Stimulated activated CD4-positive, alpha-beta T cell treated with anti-CD3 and anti-CD28 coated beads, TNF-alpha, amount 100 ng/mL, for 1 hour (primary cell): ENCODE data around the gene APLP1.
"Not testable (repeated sequence)": the region's sequence is repeated elsewhere in the genome, so short reads cannot be mapped to it uniquely, and the experiment has no call there.

Experiments
- DNase-seq, 3 donors: peaks; one replicate each; pipeline ENCODE4 v3.0.0-alpha.2; 2020; ENCODE audit warnings: low read depth in 3 of 3, low spot score in 1 of 3

The APLP1 gene

DNA sequence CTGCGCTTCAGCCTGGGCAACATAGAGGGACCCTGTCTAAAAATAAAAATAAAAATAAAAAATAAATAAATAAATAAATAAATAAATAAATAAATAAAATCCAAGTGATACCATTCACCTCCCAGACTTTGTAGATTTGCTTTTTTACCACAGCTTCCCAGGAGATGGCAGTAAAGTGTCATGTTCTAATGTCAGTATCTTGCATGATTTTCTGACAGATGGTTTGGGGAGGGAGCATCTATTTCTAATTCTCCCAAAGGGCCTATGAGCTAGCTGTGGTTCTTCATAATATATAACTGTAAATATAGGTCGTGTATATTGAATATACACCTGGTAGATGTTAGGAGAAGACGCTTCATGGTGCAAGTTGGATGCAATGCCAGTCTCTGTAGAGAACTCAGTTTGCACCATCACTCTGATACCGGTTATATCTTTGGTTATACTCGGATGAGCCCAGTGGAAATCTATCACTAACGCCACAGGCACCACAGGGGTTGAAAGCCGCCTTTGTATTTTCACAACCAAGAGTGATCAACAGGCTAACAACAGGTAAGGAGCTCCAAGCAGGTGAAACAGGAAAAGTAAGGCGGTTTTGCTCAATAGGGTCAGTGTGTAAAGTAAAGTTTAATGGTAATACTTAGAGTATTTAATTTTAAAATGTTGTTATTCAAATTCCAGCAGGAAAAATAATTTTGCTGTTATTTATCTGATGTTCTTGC is 13.9 kb downstream of the APLP1 start:
- DNase-seq: no peak

DNA sequence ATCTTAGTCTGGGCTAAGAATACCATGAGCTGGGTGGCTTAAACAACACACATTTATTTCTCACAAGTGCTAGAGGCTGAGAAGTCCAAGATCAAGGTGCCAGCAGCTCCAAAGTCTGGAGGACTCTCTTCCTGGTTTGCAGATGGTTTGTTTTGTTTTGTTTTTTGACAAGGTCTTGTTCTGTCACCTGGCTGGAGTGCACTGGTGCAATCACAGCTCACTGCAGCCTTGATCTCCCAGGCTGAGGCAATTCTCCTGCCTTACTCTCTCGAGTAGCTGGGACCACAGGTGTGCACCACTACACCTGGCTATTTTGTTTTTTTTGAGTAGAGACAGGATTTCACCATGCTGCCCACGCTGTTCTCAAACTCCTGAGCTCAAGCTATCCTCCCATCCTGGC is 15.5 kb downstream of the APLP1 start:
- DNase-seq: no peak

DNA sequence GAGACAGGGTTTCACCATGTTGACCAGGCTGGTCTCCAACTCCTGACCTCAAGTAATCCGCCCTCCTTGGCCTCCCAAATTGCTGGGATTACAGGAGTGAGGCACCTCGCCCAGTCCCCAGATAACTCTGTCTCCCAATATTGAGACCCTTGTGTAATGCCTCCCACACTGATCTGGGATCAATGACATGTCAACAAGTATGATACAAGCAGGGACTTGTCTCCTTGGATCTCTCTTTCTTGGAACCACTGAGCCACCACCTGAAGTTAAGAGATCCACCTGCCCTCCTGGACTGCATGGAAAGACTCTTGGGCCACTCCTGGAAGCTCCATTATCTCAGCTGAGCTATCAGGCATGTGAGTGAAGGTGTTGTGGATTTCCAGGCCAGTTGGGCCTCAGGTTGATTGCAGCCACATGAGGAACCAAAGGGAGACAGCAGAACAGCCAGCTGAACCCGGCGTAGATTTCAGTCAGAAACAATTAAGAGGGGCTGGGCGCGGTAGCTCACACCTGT is 16.9 kb downstream of the APLP1 start:
- no peak for DNase-seq

DNA sequence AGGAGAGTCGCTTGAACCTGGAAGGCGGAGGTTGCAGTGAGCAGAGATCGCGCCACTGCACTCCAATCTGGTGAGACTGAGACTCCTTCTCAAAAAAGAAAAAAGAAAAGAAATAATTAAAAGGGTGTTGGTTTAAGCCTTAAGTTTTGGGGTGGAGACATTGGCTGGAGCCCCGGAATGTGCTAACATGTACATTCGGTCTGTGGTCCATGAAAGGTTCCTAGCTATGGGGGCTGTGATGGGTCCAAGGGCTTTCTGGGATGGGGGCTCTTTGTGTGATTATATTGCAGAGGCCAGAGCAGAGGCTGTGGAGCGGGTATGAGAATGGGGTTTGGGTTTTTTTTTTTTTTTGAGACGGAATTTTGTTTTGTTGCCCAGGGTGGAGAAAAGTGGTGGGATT is 17.5 kb downstream of the APLP1 start:
- no peak for DNase-seq

DNA sequence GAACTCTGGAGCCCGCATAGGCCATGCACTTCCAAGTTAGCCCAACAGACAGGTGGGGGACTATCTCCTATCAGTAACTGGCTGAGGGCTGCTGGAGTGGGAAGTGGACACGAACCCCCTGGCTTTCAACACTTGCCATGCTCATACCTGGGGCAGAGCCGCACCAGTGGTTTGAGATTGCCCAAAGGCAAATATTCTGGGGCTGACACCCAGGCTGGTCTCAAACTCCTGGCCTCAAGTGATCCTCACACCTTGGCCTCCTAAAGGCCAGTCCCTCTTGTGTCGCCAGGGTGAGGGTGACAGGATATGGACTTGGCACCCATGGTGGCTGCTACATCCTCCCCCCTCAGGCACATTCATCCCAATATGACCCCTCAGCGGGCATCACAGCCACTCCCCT is 18.8 kb downstream of the APLP1 start:
- no peak for DNase-seq

DNA sequence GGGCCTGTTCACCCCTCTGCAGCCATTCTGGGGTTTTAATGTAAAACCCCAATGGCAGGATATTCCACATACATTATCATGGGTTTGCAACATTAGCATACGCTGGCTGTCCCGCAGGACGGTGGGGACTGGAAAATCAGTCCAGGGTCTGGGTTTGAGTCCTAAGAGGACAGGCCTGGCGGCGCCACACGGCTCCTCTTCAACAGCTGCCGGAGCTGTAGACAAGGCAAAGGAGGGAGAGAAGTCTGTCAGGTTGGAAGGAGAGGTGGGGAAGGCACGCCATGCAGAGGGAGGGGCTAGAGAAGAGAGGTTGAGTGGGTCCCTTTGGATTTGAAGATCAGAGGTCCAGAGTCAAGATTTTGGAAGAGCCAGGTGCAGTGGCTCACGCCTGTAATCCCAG is 20.0 kb downstream of the APLP1 start:
- no peak for DNase-seq

DNA sequence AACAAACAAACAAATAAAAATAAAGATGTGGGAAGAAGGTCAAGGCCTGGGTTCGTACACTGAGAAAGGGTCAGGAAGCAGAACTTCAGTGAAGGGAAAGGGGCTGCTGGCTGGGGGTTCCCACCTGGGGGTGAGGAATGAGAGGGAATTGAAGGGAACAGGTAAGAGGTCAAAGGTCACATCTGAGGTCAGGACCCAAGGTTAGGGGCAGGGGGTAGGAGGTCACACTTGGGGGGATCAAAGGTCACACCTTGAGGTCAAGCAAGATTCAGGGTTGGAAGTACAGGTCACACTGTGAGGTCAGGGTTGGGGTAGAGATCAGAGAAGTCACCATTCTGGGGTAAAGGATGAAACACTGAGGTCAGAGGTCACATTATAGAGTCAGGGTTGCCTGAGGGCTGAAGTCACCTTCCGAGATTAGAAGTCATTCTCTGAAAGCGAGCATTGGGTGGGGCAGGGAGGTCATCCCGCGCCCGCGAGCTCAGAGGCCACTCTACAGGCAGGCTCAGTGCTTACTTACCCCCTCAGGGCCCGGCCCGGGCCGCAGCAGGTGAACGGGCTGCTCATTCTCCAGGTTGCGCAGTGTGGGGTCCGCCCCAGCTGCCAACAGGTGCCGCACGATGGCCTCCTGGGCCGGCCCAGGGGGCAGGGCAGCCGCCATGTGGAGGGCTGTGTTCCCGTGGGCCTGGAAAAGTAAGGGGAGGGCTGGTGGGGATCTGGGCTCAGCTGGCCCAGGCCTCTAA is 21.2 kb downstream of the APLP1 start:
- no peak for DNase-seq

DNA sequence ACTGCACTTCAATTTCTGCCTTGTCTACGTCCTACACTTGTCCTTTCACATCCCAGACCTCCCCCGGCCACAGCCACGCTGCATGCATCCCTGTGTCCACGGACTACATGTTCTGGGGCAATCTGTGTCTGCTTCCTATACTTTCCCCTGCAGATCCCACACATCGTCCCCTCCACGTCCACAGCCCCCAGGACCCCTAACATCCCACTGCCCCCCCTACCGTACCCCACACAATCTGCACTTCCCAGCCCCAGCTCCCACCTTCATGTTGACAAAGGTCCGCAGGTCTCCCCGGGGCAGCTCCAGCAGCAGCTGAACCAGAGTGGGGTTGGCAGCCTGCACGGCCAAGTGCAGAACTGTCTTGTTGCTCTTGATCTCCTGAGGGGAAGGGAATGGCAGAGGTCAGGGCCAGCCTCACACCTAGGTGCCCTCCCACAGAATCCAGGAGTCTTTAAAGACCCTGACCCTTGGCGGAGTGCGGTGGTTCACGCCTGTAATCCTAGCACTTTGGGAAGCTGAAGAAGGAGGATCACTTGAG is 21.8 kb downstream of the APLP1 start:
- no peak for DNase-seq

DNA sequence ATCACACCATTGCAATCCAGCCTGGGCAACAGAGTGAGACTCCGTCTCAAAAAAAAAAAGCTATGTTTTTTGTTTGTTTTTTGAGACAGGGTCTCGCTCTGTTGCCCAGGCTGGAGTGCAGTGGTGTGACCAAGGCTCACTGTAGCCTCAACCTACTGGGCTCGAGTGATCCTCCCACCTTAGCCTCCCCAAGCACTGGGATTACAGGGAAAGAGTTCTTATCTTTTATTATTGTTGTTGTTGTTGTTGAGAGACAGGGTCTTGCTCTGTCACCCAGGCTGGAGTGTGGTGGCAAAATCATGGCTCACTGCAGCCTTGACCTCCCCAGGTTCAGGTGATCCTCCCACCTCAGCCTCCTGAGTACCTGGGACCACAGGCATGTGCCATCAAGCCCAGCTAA is 23.4 kb downstream of the APLP1 start:
- not testable (repeated sequence) for DNase-seq

DNA sequence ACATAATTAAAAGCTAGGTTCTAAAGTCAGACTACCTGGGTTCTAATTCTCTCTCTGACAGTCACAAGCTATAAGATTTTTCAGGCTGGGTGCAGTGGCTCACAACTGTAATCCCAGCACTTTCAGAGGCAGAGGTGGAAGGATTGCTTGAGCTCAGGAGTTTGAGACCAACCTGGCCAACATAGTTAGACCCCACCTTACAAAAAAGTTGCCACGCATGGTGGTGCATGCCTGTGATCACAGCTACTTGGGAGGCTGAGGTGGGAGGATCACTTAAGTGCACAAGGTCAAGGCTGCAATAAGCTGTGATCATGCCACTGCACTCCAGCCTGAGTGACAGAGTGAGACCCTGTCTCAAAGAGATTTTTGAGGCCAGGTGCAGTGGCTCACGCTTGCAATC is 26.0 kb downstream of the APLP1 start:
- no peak for DNase-seq

DNA sequence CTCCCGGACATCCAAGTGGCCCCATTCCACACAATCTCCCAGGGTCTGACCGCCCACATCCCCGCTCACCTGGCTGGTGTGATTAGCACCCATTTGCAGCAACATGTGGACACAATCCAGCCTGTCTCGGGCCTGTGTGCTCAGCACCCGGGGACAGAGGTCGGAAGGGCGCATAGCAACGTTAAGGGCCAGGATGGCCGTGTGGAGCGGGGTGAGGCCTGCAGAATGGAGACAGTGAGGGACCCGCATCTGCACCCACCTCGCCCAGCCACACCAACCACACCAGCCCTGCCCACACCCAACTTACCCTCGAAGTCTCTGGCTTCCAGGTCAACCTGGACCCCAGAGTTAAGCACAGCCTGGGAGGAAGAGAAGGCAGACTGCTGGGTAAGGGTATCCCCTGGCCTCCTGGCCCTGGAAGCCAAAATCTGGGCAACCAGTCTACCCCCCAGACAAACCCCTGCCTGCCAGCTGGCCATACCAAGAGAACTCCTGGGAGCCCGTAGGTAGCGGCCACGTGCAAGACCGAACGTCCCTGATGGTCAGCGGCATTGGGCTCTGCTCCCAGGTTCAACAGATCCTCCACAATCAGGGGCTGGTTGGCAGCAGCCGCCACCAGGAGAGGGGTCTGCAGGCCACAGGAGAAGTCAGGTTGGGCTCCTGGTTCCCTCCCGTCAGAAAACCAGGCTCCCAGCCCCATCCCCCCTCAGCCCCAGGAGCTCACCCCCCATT is 27.7 kb downstream of the APLP1 start:
- DNase-seq: no peak

DNA sequence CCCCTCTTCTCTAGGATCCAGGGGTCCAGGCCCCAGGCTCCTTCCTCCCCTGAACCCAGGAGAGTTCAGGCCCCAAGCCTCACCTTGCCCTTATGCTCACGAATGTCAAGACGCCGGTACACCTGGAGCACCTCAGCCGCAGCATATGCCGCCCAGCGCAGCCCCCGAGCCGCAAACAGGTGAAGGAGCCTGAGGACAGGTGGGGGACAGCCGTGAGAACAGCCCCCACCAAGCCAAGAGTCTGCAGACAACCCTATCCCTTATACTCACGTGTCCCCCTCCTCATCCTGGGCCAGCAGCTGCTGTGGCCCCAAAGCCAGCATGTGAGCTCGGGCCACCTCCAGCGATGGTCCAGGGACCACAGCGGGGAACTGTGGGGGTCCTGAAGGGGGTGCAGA is 28.3 kb downstream of the APLP1 start:
- no peak for DNase-seq

DNA sequence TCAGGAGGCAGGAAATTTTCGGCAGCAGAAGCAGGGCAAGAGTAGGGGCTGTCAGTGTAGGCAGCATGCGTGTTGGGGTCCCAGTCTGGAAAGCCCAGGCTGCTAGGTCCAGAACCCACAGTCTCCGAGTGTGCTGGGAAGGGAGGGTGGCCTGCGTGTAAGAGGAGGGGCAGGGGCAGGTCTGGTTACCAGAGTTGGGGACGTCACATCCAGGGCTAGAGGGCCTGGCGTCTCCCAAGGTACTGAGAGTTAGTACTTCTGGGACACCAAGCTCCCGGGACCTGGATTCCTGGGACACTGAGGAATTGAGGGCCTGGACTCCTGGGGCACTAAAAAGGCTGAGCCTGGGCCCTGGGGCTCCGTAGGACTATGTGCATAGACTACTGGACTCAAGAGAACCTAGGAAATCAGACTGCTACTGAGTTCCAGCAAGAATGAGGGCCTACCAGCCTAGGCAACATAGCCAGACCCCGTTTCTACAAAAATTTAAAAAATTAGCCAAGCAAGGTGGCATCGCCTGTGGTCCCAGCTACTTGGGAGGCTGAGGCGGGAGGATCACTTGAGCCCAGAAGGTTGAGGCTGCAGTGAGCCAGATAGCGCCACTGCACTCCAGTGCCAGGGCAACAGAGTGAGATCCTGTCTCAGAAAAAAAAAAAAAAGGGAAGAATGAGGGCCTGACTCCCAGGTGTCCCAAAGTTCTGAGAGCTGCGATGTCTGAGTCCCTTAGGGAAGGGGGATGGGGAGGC is 29.5 kb downstream of the APLP1 start:
- no peak for DNase-seq

DNA sequence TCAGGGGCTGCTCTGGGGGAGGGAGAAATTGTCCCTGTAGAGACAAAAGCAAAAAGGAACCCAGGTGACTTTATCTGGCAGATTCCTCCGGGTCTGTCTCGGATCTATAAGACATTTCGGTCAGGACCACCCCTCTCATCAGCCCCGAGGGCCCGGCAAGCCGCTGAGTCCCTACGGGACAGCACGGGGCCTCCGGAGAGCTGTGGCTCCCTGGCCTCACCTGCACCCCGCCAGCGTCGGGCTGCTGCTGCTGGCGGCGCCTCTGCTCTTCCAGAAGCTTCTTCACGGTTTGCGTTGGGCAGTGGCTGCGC is 30.1 kb downstream of the APLP1 start:
- DNase-seq: no peak

DNA sequence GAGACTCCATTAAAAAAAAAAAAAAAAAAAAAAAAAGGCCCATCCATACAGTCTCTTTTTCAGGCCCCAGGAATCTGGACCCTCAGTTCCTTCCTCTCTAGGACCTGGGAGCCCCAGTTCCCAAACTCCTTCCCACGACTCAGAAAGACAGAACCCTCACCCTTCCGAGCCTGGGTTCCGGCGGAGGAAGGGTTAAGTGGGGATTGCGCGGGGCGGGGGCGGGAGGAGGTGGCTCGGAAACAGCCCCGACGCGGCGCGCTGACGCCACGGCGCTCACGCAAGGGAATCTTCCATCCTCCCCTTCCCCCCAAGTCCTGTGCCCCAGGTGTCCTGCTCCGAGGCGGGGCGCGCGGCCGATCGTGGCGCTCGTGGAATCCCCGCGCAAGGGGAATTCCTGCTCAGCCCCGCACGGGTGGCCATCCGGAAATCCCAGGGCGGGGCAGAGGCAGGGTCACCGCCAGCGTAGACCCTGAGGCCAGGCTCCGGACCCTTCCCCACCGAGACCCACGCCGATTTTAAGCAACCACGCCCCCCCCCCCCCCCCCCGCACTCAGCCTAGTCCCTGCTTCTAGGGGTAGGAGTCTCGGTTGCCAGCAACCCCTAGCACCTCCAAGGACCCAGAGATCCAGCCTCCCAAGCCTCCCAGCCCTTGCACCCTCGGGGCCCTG is 31.3 kb downstream of the APLP1 start:
- peak; percentile 73 to 81 (median 79) for DNase-seq

DNA sequence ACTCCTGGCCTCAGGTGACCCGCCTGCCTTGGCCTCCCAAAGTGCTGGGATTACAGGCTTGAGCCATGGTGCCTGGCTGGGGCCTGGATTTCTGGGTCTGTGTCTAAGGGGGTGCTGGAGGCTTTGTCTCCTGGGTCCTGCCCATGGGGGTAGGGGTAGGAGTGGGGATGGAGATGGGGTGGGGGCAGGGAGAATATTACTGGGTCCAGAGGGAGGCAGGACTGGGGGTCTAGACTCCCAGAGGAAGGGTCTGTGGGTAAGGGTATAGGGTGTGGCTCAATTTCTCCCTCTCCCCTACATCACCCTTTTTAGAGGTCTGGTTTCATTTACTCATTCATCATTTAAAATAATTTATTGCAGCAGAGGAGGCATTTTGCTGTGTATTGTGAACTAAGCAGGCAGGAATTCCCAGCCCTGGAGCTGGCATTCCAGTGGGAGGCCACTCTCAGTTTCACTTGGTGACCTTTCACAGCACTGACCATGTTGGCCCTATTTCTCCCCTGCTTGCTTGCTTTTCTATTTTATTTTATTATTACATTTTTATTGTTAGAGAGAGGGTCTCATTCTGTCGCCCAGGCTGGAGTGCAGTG is 32.8 kb downstream of the APLP1 start:
- no peak for DNase-seq

DNA sequence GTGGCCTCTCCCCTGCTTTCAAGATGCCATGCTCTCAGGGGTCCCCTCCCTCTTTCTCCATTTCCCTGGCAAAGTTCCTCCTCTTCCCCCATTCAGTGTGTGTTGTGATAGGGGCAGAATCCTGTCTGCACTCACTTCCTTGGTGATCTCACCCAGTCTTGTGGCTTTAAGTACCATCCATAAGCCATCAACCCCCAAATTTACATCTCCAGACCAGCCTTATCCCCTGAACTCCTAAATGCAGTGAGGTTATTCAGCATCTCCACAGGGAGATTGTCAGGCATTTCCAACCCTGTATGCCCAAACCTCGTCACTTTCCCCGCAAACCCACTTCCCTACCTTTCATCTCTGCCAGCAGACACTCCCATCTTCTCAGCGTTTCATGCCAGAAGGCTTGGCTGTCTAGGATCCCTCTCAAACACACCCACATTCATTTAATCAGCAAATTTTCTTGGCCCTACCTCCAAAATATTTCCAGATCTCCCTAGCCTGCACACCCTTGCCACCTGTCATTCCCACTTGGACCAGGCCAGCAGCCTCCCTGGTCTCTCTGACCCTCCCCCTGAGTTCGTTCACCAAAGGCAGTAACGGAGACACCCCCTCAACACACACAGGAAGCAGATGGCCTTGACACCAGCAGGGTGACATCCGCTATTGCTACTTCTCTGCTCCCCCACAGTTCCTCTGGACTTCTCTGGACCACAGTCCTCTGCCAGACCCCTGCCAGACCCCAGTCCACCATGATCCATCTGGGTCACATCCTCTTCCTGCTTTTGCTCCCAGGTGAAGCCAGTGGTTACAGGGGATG is 33.7 kb downstream of the APLP1 start, which contains the start of gene HCST:
HCST (plus strand) TSS at position 676 of the 808 bp plus-strand sequence; CDS start at position 741, 65 bp downstream.
- no peak for DNase-seq

DNA sequence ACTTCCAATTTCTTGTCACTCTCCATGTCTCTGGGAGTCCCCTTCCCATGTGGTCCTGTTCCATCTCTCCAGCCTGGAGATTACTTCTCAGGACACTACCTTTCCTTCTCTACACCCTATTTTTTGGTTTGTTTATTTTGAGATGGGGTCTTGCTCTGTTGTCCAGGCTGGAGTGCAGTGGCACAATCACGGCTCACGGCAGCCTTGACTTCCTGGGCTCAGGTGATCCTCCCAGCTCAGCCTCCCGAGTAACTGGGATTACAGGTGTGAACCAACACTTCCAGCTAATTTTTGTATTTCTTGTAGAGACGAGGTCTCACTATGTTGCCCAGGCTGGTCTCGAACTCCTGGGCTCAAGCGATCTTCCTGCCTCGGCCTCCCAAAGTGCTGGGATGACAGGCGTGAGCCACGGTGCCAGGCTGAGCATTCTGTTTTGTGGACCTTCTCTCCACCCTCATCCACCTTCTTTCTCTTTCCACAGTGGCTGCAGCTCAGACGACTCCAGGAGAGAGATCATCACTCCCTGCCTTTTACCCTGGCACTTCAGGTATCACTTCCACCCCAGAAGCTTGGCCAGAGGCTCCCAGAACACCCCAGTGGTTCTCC is 34.6 kb downstream of the APLP1 start:
- no peak for DNase-seq
